WTC11 (cell line): Measurements from ENCODE around the gene ZDHHC14.

Experiments
- CTCF ChIP-seq: fragments of 200-600 bp; IDR thresholded peaks from 2 replicates; pipeline ENCODE4 v1.8.0; 2022; ENCODE audit warnings: antibody characterized with exemption
- E2F1 ChIP-seq: sonication (generic); formaldehyde crosslinking; IDR thresholded peaks from 2 replicates; pipeline ENCODE4 v1.8.0; 2022; ENCODE audit warnings: mild to moderate bottlenecking, missing genetic modification reagents
- NR2C2 ChIP-seq: sonication (generic); formaldehyde crosslinking; IDR thresholded peaks from 2 replicates; pipeline ENCODE4 v1.8.0; 2022; ENCODE audit warnings: mild to moderate bottlenecking, missing genetic modification reagents
- ZNF232 ChIP-seq: sonication (generic); formaldehyde crosslinking; IDR thresholded peaks from 2 replicates; pipeline ENCODE4 v1.8.0; 2022; ENCODE audit warnings: mild to moderate bottlenecking, missing genetic modification reagents
- TF ChIP-seq, protein P1 (sequence below): sonication (generic); formaldehyde crosslinking; IDR thresholded peaks from 2 replicates; pipeline ENCODE4 v1.8.0; 2023; ENCODE audit warnings: missing genetic modification reagents

DNA sequence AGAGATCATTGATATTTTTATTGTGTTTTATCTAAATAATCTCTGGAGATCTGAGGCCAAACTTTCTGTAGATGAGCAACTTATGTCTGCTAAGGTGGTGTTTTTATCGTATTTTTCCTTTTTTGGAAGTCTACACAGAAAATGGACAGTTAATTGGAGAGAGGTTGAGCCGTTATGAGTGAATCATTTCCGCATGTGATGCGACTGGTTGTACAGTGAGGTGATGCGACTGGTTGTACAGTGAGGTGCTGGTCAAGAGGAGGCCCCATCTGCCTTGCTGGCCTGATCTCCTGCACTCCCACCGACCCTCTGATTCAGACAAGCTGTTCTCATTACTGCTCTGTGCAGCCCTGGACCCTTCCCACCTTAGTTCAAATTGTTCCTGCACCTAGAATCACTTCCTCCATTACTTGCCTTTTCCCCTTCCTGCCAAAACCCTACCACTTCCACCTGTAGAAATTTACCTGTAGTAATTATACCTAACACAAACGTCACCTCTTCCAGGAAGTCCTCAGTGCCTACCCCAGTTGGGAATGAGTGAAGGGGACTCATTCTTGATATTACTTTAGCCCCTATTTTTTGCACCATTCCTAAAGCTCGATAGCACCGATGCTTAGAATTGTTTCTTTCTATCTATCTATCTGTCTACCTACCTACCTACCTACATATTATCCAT is 100.3 kb downstream of the ZDHHC14 start:
- no peak for TF ChIP-seq NR2C2 (CRISPR knock-in tag)
- no peak for TF ChIP-seq CTCF
- TF ChIP-seq, protein P1, sequence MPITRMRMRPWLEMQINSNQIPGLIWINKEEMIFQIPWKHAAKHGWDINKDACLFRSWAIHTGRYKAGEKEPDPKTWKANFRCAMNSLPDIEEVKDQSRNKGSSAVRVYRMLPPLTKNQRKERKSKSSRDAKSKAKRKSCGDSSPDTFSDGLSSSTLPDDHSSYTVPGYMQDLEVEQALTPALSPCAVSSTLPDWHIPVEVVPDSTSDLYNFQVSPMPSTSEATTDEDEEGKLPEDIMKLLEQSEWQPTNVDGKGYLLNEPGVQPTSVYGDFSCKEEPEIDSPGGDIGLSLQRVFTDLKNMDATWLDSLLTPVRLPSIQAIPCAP (CRISPR knock-in tag): no peak
- no peak for TF ChIP-seq E2F1 (CRISPR knock-in tag)
- no peak for TF ChIP-seq ZNF232
